A549 (cell line): ENCODE measurements around the gene ROBO1. TPM values are rescaled to one million over a fixed set of nuclear protein-coding genes. Genes with fewer than 3 reads are reported as not detected.

Experiments used
- ATAC-seq, 2 experiments: fragments of 200-7000 bp in 1 of 2; fragments of >200 bp in 1 of 2; cut with Nextera tagmentation in 1 of 2; cut with Tn5 transposase in 1 of 2; 3 replicates each; pipeline versions ENCODE4 v1.8.0 to v1.9.1; 2018 to 2020; ENCODE audit warnings: mild to moderate bottlenecking in 1 of 2, moderate library complexity in 1 of 2
- CTCF ChIA-PET: fragments of 300-600 bp; sonication (Branson Sonifier 250); formaldehyde crosslinking; extraction: SDS; loops from one replicate; lab custom pipeline; 2021; ENCODE audit warnings: antibody characterized with exemption, inconsistent platforms; lab: Yijun Ruan, JAX
- POLR2A ChIA-PET: fragments of 350-600 bp; formaldehyde crosslinking; extraction: SDS; loops from one replicate; lab custom pipeline; 2021; ENCODE audit warnings: antibody characterized with exemption, inconsistent platforms; lab: Yijun Ruan, JAX
- DNase-seq, 2 experiments: peaks; one replicate each; pipeline versions ENCODE4 v3.0.0 to v3.0.0-alpha.2; 2011 to 2016; ENCODE audit warnings: low read depth in 1 of 2, low spot score in 1 of 2
- FAIRE-seq: peaks from 2 replicates; lab custom pipeline; 2011; peaks lifted over from hg19 to GRCh38; lab: Jason Lieb, UNC
- H3K27ac ChIP-seq, 2 experiments: fragments of >200 bp; sonication (Bioruptor Twin); formaldehyde crosslinking; 3 replicates each; pipeline ENCODE4 v1.5.1; 2016 to 2017
- H3K4me1 ChIP-seq: fragments of >200 bp; sonication (Bioruptor Twin); formaldehyde crosslinking; 3 replicates; pipeline ENCODE4 v1.6.1; 2016
- H3K4me2 ChIP-seq: fragments of >200 bp; sonication (Bioruptor Twin); formaldehyde crosslinking; 3 replicates; pipeline ENCODE4 v1.6.1; 2016
- H3K4me3 ChIP-seq: fragments of >200 bp; sonication (Bioruptor Twin); formaldehyde crosslinking; 3 replicates; pipeline ENCODE4 v1.5.1; 2016
- H3K9me3 ChIP-seq: fragments of >200 bp; sonication (Bioruptor Twin); formaldehyde crosslinking; 3 replicates; pipeline ENCODE4 v1.6.1; 2016
- BHLHE40 ChIP-seq: IDR thresholded peaks from 2 replicates; pipeline ENCODE4 v1.6.1; 2012; ENCODE audit warnings: low read depth, low read length, inconsistent platforms
- CBX2 ChIP-seq: fragments of 200-600 bp; sonication (generic); IDR thresholded peaks from 2 replicates; pipeline ENCODE4 v1.6.1; 2016; ENCODE audit warnings: low read depth, mild to moderate bottlenecking, borderline replicate concordance
- CEBPB ChIP-seq, 2 experiments: fragments of >200 bp in 1 of 2; sonication (Bioruptor Twin) in 1 of 2; formaldehyde crosslinking in 1 of 2; IDR thresholded peaks; 2 replicates each; pipeline ENCODE4 v1.6.1; 2012 to 2016
- CHD2 ChIP-seq: fragments of 150-350 bp; IDR thresholded peaks from 2 replicates; pipeline ENCODE4 v1.6.1; 2014; ENCODE audit warnings: low read length; ENCODE audit not compliant: partially characterized antibody
- CTCF ChIP-seq: fragments of >200 bp; sonication (Bioruptor Twin); formaldehyde crosslinking; IDR thresholded peaks from 3 replicates; pipeline ENCODE4 v1.5.1; 2016
- EHF ChIP-seq: fragments of 250-450 bp; sonication (Bioruptor Pico); IDR thresholded peaks from 2 replicates; pipeline ENCODE4 v1.5.0; 2020; ENCODE audit warnings: mild to moderate bottlenecking
- ELK1 ChIP-seq: fragments of 150-350 bp; IDR thresholded peaks from 2 replicates; pipeline ENCODE4 v1.6.1; 2014; ENCODE audit warnings: low read depth, mild to moderate bottlenecking, low read length
- EP300 ChIP-seq, 2 experiments: fragments of >200 bp; sonication (Bioruptor Twin); formaldehyde crosslinking; IDR thresholded peaks; 2 replicates in 1 of 2; 3 replicates in 1 of 2; pipeline ENCODE4 v1.6.1; 2016 to 2017
- FOSL2 ChIP-seq, 2 experiments: fragments of 450-650 bp in 1 of 2; fragments of >200 bp in 1 of 2; sonication (Bioruptor Twin) in 1 of 2; formaldehyde crosslinking; IDR thresholded peaks; 2 replicates each; pipeline versions ENCODE4 v1.5.0 to v1.6.1; 2016 to 2020; ENCODE audit warnings: mild to moderate bottlenecking in 1 of 2, moderate library complexity in 1 of 2
- HMGXB4 ChIP-seq: fragments of 250-450 bp; sonication (Bioruptor Pico); IDR thresholded peaks from 2 replicates; pipeline ENCODE4 v1.5.0; 2021; ENCODE audit warnings: mild to moderate bottlenecking, moderate library complexity, borderline replicate concordance
- HOXB13 ChIP-seq: fragments of 250-450 bp; sonication (Bioruptor Pico); IDR thresholded peaks from 2 replicates; pipeline ENCODE4 v1.5.0; 2020; ENCODE audit warnings: low read depth, mild to moderate bottlenecking, moderate library complexity
- JUN ChIP-seq, 2 experiments: fragments of >200 bp; sonication (Bioruptor Twin); formaldehyde crosslinking; IDR thresholded peaks; 2 replicates in 1 of 2; 3 replicates in 1 of 2; pipeline ENCODE4 v1.6.1; 2016 to 2017
- KDM1A ChIP-seq: fragments of 200-600 bp; sonication (generic); IDR thresholded peaks from 2 replicates; pipeline ENCODE4 v1.6.1; 2016; ENCODE audit warnings: low read depth, mild to moderate bottlenecking
- PBX3 ChIP-seq: IDR thresholded peaks from 2 replicates; pipeline ENCODE4 v1.6.1; 2012
- POLR2A ChIP-seq: IDR thresholded peaks from 2 replicates; pipeline ENCODE4 v1.6.1; 2012; ENCODE audit warnings: mild to moderate bottlenecking, low read length
- RAD21 ChIP-seq, 2 experiments: fragments of >200 bp in 1 of 2; sonication (Bioruptor Twin) in 1 of 2; formaldehyde crosslinking in 1 of 2; IDR thresholded peaks in 1 of 2; conservative IDR thresholded peaks in 1 of 2; 2 replicates in 1 of 2; 3 replicates in 1 of 2; pipeline ENCODE4 v1.6.1; 2012 to 2018; ENCODE audit warnings: inconsistent platforms in 1 of 2
- RARB ChIP-seq: fragments of 250-450 bp; sonication (Bioruptor Pico); IDR thresholded peaks from 2 replicates; pipeline ENCODE4 v1.8.0; 2021; ENCODE audit warnings: mild to moderate bottlenecking, moderate library complexity
- RCOR1 ChIP-seq: fragments of 150-350 bp; IDR thresholded peaks from 2 replicates; pipeline ENCODE4 v1.6.1; 2014; ENCODE audit warnings: antibody characterized with exemption, low read length, low read depth
- RNF2 ChIP-seq: fragments of 200-600 bp; sonication (generic); IDR thresholded peaks from 2 replicates; pipeline ENCODE4 v1.6.1; 2016; ENCODE audit warnings: low read depth, mild to moderate bottlenecking, antibody characterized with exemption, moderate library complexity, borderline replicate concordance
- SMC3 ChIP-seq: fragments of >200 bp; sonication (Bioruptor Twin); formaldehyde crosslinking; IDR thresholded peaks from 3 replicates; pipeline ENCODE4 v1.6.1; 2018; ENCODE audit warnings: inconsistent platforms
- ZC3H11A ChIP-seq: fragments of 450-650 bp; IDR thresholded peaks from 2 replicates; pipeline ENCODE4 v1.6.1; 2014; ENCODE audit warnings: antibody characterized with exemption, mild to moderate bottlenecking
- ZFP36 ChIP-seq: fragments of 450-650 bp; IDR thresholded peaks from 2 replicates; pipeline ENCODE4 v1.6.1; 2014; ENCODE audit warnings: borderline replicate concordance; ENCODE audit not compliant: partially characterized antibody
- ZSCAN20 ChIP-seq: fragments of 250-450 bp; sonication (Bioruptor Pico); IDR thresholded peaks from 2 replicates; pipeline ENCODE4 v1.8.0; 2022; ENCODE audit warnings: mild to moderate bottlenecking, moderate library complexity
- WGBS: methylation state at CpG from one replicate; pipeline ENCODE4 v1.1.6; 2017; ENCODE audit errors: missing lambda C conversion rate; 5-methylcytosine and 5-hydroxymethylcytosine counted together
- polyA plus RNA-seq, 4 experiments: library from polyadenylated mRNA; depleted of rRNA in 3 of 4; stranded (reverse); fragments of >200 nt; fragmentation: RNase III in 1 of 4; extraction: RNeasy Plus Mini Kit Qiagen cat#74134 plus additional on column Dnase treatment in 1 of 4; gene quantifications; 2 replicates in 3 of 4; 3 replicates in 1 of 4; pipeline ENCODE4 v1.2.3, GENCODE V29; 2011 to 2017
- TF ChIP-seq, protein P1 (sequence below): fragments of 250-450 bp; sonication (Bioruptor Pico); IDR thresholded peaks from 2 replicates; pipeline ENCODE4 v1.5.0; 2020; ENCODE audit warnings: low read depth, mild to moderate bottlenecking, moderate library complexity

ROBO1 gene
- polyA plus RNA-seq, 2 of the 4 experiments (the other 2 are of a cell fraction): 25.3 to 35.6 TPM

GRCh38 chr3:78873641-78874040, 894.2 kb downstream of the ROBO1 start:
- ChIA-PET POLR2A (no interaction called here), CTCF (no interaction called here)
- ATAC-seq: no peak
- no peak for DNase-seq
- Histone ChIP-seq H3K27ac (peak overlapping the region in 1 of 2 experiments; percentile 0; a peak in 2 of 6 replicates), H3K4me1 (peaks cover 39% of the 10 kb centered on the region; the same call in 2 of the 3 replicates), H3K4me3 (no peak overlapping the region), H3K4me2 (peak overlapping the region; percentile 57), H3K9me3 (no peaks in the 10 kb centered on the region)
- TF ChIP-seq SMC3: no peak
- TF ChIP-seq ELK1: no peak
- no peak for TF ChIP-seq BHLHE40
- TF ChIP-seq HOXB13 (CRISPR knock-in tag): no peak
- TF ChIP-seq HMGXB4: no peak
- no peak for TF ChIP-seq EHF (CRISPR knock-in tag)
- no peak for TF ChIP-seq ZC3H11A
- no peak for TF ChIP-seq FOSL2 (IDR thresholded peaks at IDR 0.05)
- TF ChIP-seq FOSL2 (CRISPR knock-in tag; IDR thresholded peaks at IDR 0.05): 0 out of 2 replicates have a peak, but pooled peaks have one; percentile 11
- 36% methylated on average over 2 of the region's 2 CpGs for WGBS
- FAIRE-seq: no peak

- peak in 1 of 2 experiments; percentile 72 for DNase-seq
- H3K4me2 ChIP-seq: peak overlapping the region; percentile 57
- peak; percentile 93 for FAIRE-seq
- ATAC-seq: peak; percentile 66 to 88; a peak in 4 of 6 replicates
- CTCF ChIA-PET: interaction anchor here (0.7 kb wide), 1 partner anchor 122 kb away, joined by 3 read pairs; no protein-coding TSS in a partner anchor
- peak overlapping the region; percentile 13; the same call in 1 of the 3 replicates for H3K4me3 ChIP-seq
- WGBS: 1% methylated on average over 3 of the region's 3 CpGs
- H3K9me3 ChIP-seq: no peaks in the 10 kb centered on the region
- POLR2A ChIA-PET: interaction anchor here (0.6 to 1.6 kb wide), 3 partner anchors 23 to 69 kb away, joined by 3 read pairs; no protein-coding TSS in a partner anchor
- H3K4me1 ChIP-seq: peaks cover 47% of the 10 kb centered on the region; the same call in 2 of the 3 replicates
- TF ChIP-seq EP300 (IDR thresholded peaks at IDR 0.05) (peak; percentile 37 to 77; a peak in 1 of 5 replicates), CBX2 (no peak), JUN (IDR thresholded peaks at IDR 0.05) (peak in 1 of 2 experiments; percentile 49; a peak in 1 of 5 replicates), ZSCAN20 (CRISPR knock-in tag) (no peak)
- TF ChIP-seq, all 56 proteins: peak for 2
- H3K27ac ChIP-seq: peak overlapping the region; percentile 64 to 65
Observed at GRCh38 chr3:78872195-78872594, 895.6 kb downstream of the ROBO1 start.

DNA sequence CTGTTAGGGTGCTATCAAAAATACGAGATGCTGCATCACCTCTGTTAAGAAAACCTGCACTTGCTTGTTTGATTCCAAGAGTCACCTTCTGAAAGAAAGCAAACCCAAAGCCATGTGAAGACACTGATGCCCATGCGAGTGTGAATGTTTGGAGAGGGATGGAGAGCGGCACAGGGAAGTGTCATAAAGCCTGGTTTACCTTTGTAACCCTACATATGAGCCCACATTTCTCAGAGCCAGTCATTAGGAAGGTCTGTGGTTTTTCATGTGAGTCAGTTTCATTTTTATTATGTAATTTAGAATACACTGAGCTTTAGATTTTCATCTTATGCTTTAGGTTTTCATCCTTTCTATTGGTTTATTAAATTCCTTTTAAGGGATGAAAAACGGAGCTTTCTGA, 896.8 kb downstream of the ROBO1 start:
- DNase-seq (no peak), ATAC-seq (no peak), FAIRE-seq (no peak)
- ChIA-PET CTCF (interaction anchor here (1.0 to 1.3 kb wide), 2 partner anchors 11 to 13 kb away, joined by 3 read pairs; no protein-coding TSS in a partner anchor), POLR2A (interaction anchor here (0.6 to 1.6 kb wide), 2 partner anchors 71 to 132 kb away, joined by 3 read pairs; no protein-coding TSS in a partner anchor)
- H3K4me2 ChIP-seq: peak overlapping the region; percentile 57
- no peak for TF ChIP-seq CHD2
- TF ChIP-seq KDM1A: no peak
- TF ChIP-seq POLR2A: no peak
- TF ChIP-seq, protein P1, sequence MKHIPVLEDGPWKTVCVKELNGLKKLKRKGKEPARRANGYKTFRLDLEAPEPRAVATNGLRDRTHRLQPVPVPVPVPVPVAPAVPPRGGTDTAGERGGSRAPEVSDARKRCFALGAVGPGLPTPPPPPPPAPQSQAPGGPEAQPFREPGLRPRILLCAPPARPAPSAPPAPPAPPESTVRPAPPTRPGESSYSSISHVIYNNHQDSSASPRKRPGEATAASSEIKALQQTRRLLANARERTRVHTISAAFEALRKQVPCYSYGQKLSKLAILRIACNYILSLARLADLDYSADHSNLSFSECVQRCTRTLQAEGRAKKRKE: no peak
- TF ChIP-seq CEBPB (IDR thresholded peaks at IDR 0.05): no peak
- TF ChIP-seq RAD21 (conservative IDR thresholded peaks at IDR 0.05 in 1 of 2, IDR thresholded peaks at IDR 0.05 in 1 of 2): no peak
- no peak for TF ChIP-seq RCOR1
- no peak for TF ChIP-seq ELK1
- TF ChIP-seq PBX3: no peak
- no peak for TF ChIP-seq CBX2
- no peak for TF ChIP-seq ZFP36
- no peak for TF ChIP-seq BHLHE40
- TF ChIP-seq RARB: no peak
- TF ChIP-seq CTCF: no peak
- TF ChIP-seq RNF2: no peak
- H3K4me1 ChIP-seq: peaks cover 53% of the 10 kb centered on the region; the same call in 2 of the 3 replicates
- 56% methylated on average over 4 of the region's 4 CpGs for WGBS
- H3K9me3 ChIP-seq: no peaks in the 10 kb centered on the region
- H3K4me3 ChIP-seq: no peak overlapping the region
- peak overlapping the region; percentile 63 to 64; a peak in 3 of 6 replicates for H3K27ac ChIP-seq
